GM12892 (cell line): ENCODE measurements around the gene BOLA1.

Source experiments
- POLR2A ChIP-seq: IDR thresholded peaks from 2 replicates; pipeline ENCODE4 v1.6.1; 2011; ENCODE audit warnings: low read depth, low read length, control low read depth
- POLR2AphosphoS5 ChIP-seq: IDR thresholded peaks from 2 replicates; pipeline ENCODE4 v1.6.1; 2011; ENCODE audit warnings: low read depth, low read length, control low read depth
- TAF1 ChIP-seq: IDR thresholded peaks from 2 replicates; pipeline ENCODE4 v1.6.1; 2011; ENCODE audit warnings: low read depth, mild to moderate bottlenecking, control low read depth, low read length, borderline replicate concordance

DNA sequence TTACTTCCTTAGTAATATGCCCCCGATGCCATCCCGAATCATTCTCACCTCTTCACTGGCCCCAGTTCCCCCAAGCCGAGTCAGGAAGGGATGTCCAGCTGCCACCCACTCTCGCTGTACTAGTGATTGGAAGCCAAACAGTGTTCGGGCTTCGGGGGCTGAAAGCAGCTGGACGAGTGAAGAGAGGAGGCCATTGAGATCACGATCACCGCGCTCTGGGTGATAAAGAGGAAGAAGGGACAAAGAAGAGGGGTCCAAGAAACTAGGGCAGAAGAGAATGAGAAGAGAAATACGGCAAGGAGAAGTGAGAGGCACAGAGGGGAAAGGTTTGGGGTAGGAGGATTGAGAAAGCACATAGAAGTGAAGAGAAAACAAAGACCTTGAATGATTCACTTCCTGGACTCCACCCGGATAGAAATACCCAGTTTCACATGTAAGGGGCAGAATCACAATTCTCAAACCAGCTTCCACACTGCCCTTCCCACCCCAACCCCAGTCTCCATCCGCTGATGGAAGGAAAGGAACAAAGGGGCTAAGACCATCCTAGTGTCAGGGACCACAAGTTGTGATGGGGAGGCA, 31.9 kb downstream of the BOLA1 start:
- TF ChIP-seq POLR2A (no peak), POLR2AphosphoS5 (no peak), TAF1 (no peak)
